GM19395 (cell line): ENCODE data around the gene ATR.
"Not testable (repeated sequence)": the region's sequence is repeated elsewhere in the genome, so short reads cannot be mapped to it uniquely, and the experiment has no call there.

Experiments
- ATAC-seq: cut with Tn5 transposase; IDR thresholded peaks from one replicate; pipeline ENCODE4 v1.9.1; 2021; ENCODE audit warnings: mild to moderate bottlenecking, moderate library complexity; ENCODE audit not compliant: unreplicated experiment

The ATR gene

GRCh38 chr3:142595581-142595950 is 17.0 kb upstream of the ATR start:
- ATAC-seq: peak; percentile 26

- no peak for ATAC-seq
These were observed 16.6 kb upstream of the ATR start for GRCh38 chr3:142595141-142595540.

GRCh38 chr3:142592268-142592667 is 13.7 kb upstream of the ATR start:
- not testable (repeated sequence) for ATAC-seq

- ATAC-seq: no peak
These were observed 10.2 kb upstream of the ATR start for GRCh38 chr3:142588703-142589102.

GRCh38 chr3:142586803-142587406 is 8.4 kb upstream of the ATR start:
- no peak for ATAC-seq

- ATAC-seq: not testable (repeated sequence)
These were observed 2.5 kb upstream of the ATR start for GRCh38 chr3:142581070-142581469.

- no peak for ATAC-seq
These were observed 1.5 kb upstream of the ATR start for GRCh38 chr3:142580061-142580423.

- ATAC-seq: no peak
These were observed 721 bp downstream of the ATR start for GRCh38 chr3:142577696-142578328.

- no peak for ATAC-seq
These were observed 1.7 kb downstream of the ATR start for GRCh38 chr3:142576792-142577191.

GRCh38 chr3:142574665-142575064 is 3.9 kb downstream of the ATR start:
- no peak for ATAC-seq

- ATAC-seq: not testable (repeated sequence)
These were observed 4.3 kb downstream of the ATR start for GRCh38 chr3:142574223-142574622.

GRCh38 chr3:142569422-142569821 is 9.1 kb downstream of the ATR start:
- not testable (repeated sequence) for ATAC-seq

GRCh38 chr3:142568393-142569017 is 10.0 kb downstream of the ATR start:
- no peak for ATAC-seq

GRCh38 chr3:142566096-142566495 is 12.4 kb downstream of the ATR start:
- ATAC-seq: no peak

- ATAC-seq: no peak
These were observed 15.0 kb downstream of the ATR start for GRCh38 chr3:142563496-142563997.

GRCh38 chr3:142560118-142560517 is 18.4 kb downstream of the ATR start:
- no peak for ATAC-seq

GRCh38 chr3:142553741-142554140 is 24.8 kb downstream of the ATR start:
- ATAC-seq: no peak

GRCh38 chr3:142552579-142552978 is 26.0 kb downstream of the ATR start:
- ATAC-seq: not testable (repeated sequence)

GRCh38 chr3:142549986-142550385 is 28.5 kb downstream of the ATR start:
- no peak for ATAC-seq

- no peak for ATAC-seq
These were observed 35.2 kb downstream of the ATR start for GRCh38 chr3:142543307-142543706.

- ATAC-seq: no peak
These were observed 36.5 kb downstream of the ATR start for GRCh38 chr3:142542054-142542453.

- ATAC-seq: no peak
These were observed 42.0 kb downstream of the ATR start for GRCh38 chr3:142536519-142536918.
